ENCODE data around the gene RBM44.

DNA sequence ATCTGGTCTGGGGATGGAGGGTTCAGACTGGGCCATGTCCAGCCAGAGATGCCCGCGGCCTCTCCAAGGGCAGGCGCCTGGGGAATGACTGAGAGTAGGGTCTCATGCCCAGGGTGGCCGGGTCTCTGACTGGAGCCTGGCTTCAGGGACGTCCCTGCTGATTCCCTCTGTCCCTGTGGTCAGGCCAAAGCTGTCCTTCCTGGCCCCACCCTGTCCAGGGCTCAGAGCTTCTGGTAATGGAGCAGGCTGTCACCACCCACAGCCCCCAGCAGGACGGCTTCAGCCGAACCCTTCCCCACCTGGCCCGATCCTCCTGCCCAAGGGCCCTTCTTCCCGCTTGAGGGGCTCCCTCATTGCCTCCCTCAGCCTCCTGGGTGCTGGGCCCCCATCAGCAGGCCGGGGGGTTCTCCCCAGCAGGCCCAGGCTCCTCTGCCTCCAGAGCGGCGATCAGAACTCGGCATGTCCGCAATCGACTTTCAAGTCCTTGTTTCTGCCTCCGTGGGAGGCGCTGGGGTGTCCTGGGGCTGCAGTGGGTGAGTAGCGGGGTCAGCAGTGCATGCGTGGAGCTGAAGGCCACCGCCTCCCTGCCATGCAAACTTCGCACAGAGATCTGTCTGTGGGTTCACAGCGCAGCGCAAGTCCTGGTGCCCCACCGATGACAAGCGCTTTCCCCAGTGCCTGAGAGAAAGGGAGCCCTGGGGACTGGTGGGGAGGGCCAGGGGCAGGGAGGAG is 79.2 kb downstream of the RBM44 start:
- TF ChIP-seq CTCF (IDR thresholded peaks at IDR 0.05) (no peak), POLR2A (IDR thresholded peaks at IDR 0.05) (no peak), POLR2AphosphoS5 (IDR thresholded peaks at IDR 0.05) (no peak)

All from breast epithelium (tissue), 3 donors.